ENCODE measurements around the gene CDC20B.

The CDC20B gene

DNA sequence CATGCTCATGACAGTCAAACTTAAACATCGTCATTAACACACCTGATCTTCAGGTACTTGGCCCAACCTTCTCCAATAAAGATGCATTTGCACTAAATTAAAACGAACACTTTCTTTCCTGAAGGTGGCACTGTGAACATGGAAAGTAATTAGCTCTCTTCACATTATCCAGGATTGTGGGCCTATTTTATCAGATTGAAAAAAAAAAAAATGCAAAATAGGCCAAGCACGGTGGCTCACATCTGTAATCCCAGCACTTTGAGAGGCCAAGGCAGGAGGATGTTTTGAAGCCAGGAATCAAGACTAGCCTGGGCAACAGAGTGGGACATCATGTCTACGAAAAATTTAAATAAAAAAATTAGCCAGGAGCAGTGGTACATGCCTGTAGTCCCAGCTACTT is 14.4 kb upstream of the CDC20B start:
- Histone ChIP-seq H3K36me3 (ENCODE audit: insufficient read depth, low read length) (no peaks in the 10 kb centered on the region; the same call in 1 of the 2 replicates), H3F3A (ENCODE audit: insufficient read depth, low read length) (no peaks in the 10 kb centered on the region), H3K9me3 (ENCODE audit: low read length) (0 out of 2 replicates have a peak, but pooled peaks cover 2% of the 10 kb centered on the region), H4K20me1 (ENCODE audit: insufficient read depth, low read length) (no peaks in the 10 kb centered on the region), H3K79me2 (ENCODE audit: insufficient read depth, low read length) (no peaks in the 10 kb centered on the region), H3K9me2 (ENCODE audit: low read depth, low read length) (no peaks in the 10 kb centered on the region), H2AFZ (ENCODE audit: low read length) (no peak overlapping the region), H3K4me1 (ENCODE audit: insufficient read depth, low read length, severe bottlenecking) (no peaks in the 10 kb centered on the region), H3K4me3 (ENCODE audit: low read depth, low read length, poor library complexity, severe bottlenecking) (no peak overlapping the region), H3K9ac (ENCODE audit: low read length) (no peak overlapping the region), H3K4me2 (ENCODE audit: low read length) (no peak overlapping the region), H3K27ac (ENCODE audit: low read depth, low read length, poor library complexity, severe bottlenecking) (no peak overlapping the region), H3K27me3 (ENCODE audit: insufficient read depth, low read length) (peaks cover 9% of the 10 kb centered on the region)
- TF ChIP-seq, protein P1, sequence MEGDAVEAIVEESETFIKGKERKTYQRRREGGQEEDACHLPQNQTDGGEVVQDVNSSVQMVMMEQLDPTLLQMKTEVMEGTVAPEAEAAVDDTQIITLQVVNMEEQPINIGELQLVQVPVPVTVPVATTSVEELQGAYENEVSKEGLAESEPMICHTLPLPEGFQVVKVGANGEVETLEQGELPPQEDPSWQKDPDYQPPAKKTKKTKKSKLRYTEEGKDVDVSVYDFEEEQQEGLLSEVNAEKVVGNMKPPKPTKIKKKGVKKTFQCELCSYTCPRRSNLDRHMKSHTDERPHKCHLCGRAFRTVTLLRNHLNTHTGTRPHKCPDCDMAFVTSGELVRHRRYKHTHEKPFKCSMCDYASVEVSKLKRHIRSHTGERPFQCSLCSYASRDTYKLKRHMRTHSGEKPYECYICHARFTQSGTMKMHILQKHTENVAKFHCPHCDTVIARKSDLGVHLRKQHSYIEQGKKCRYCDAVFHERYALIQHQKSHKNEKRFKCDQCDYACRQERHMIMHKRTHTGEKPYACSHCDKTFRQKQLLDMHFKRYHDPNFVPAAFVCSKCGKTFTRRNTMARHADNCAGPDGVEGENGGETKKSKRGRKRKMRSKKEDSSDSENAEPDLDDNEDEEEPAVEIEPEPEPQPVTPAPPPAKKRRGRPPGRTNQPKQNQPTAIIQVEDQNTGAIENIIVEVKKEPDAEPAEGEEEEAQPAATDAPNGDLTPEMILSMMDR (IDR thresholded peaks at IDR 0.05; ENCODE audit: low read length): no peak
- TF ChIP-seq EZH2 (IDR thresholded peaks at IDR 0.05; ENCODE audit: borderline replicate concordance, low read length): no peak

DNA sequence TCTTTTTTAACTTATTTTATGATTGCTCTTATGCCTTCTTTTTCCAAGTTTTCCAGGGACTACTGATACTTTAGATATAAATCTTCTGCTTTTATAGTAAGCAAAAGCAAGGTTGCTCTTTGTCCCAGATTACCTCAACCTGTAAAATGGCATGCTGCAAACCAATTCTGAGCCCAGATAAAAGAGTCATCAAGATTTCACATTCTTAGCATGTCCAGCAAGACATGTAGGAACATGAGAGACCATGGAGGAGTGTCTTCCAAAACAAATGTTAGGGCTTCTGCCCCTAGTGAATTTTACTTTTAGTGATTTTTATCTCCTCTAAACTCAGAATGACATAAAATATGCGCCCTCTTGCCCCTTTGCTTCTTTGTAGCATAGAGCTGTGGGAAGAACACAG is 7.0 kb upstream of the CDC20B start:
- no peaks in the 10 kb centered on the region for H3F3A ChIP-seq (ENCODE audit: insufficient read depth, low read length)
- TF ChIP-seq, protein P1 (IDR thresholded peaks at IDR 0.05; ENCODE audit: low read length): no peak
- TF ChIP-seq EZH2 (IDR thresholded peaks at IDR 0.05; ENCODE audit: borderline replicate concordance, low read length): no peak
- no peak overlapping the region for H3K9ac ChIP-seq (ENCODE audit: low read length)
- H3K9me3 ChIP-seq (ENCODE audit: low read length): 0 out of 2 replicates have a peak, but pooled peaks cover under 1% of the 10 kb centered on the region
- no peaks in the 10 kb centered on the region for H3K9me2 ChIP-seq (ENCODE audit: low read depth, low read length)
- no peaks in the 10 kb centered on the region for H4K20me1 ChIP-seq (ENCODE audit: insufficient read depth, low read length)
- H2AFZ ChIP-seq (ENCODE audit: low read length): no peak overlapping the region
- no peaks in the 10 kb centered on the region for H3K79me2 ChIP-seq (ENCODE audit: insufficient read depth, low read length)
- H3K4me1 ChIP-seq (ENCODE audit: insufficient read depth, low read length, severe bottlenecking): peaks cover 15% of the 10 kb centered on the region
- H3K4me2 ChIP-seq (ENCODE audit: low read length): no peak overlapping the region
- no peaks in the 10 kb centered on the region; the same call in 1 of the 2 replicates for H3K36me3 ChIP-seq (ENCODE audit: insufficient read depth, low read length)
- H3K27me3 ChIP-seq (ENCODE audit: insufficient read depth, low read length): 0 out of 2 replicates have a peak, but pooled peaks cover 1% of the 10 kb centered on the region
- no peak overlapping the region for H3K27ac ChIP-seq (ENCODE audit: low read depth, low read length, poor library complexity, severe bottlenecking)
- no peak overlapping the region for H3K4me3 ChIP-seq (ENCODE audit: low read depth, low read length, poor library complexity, severe bottlenecking)

- H3F3A ChIP-seq (ENCODE audit: insufficient read depth, low read length): no peaks in the 10 kb centered on the region
- peak overlapping the region; percentile 49 for H3K4me3 ChIP-seq (ENCODE audit: low read depth, low read length, poor library complexity, severe bottlenecking)
- H3K9me2 ChIP-seq (ENCODE audit: low read depth, low read length): no peaks in the 10 kb centered on the region
- H3K9me3 ChIP-seq (ENCODE audit: low read length): no peaks in the 10 kb centered on the region
- no peak for TF ChIP-seq EZH2 (IDR thresholded peaks at IDR 0.05; ENCODE audit: borderline replicate concordance, low read length)
- TF ChIP-seq, protein P1 (IDR thresholded peaks at IDR 0.05; ENCODE audit: low read length): no peak
- no peak overlapping the region for H2AFZ ChIP-seq (ENCODE audit: low read length)
- H3K9ac ChIP-seq (ENCODE audit: low read length): no peak overlapping the region
- H3K4me1 ChIP-seq (ENCODE audit: insufficient read depth, low read length, severe bottlenecking): peaks cover 31% of the 10 kb centered on the region
- H3K36me3 ChIP-seq (ENCODE audit: insufficient read depth, low read length): no peaks in the 10 kb centered on the region
- H3K27ac ChIP-seq (ENCODE audit: low read depth, low read length, poor library complexity, severe bottlenecking): no peak overlapping the region
- peak overlapping the region; percentile 81; the same call in 1 of the 2 replicates for H3K4me2 ChIP-seq (ENCODE audit: low read length)
- H4K20me1 ChIP-seq (ENCODE audit: insufficient read depth, low read length): no peaks in the 10 kb centered on the region
- no peaks in the 10 kb centered on the region for H3K27me3 ChIP-seq (ENCODE audit: insufficient read depth, low read length)
- H3K79me2 ChIP-seq (ENCODE audit: insufficient read depth, low read length): no peaks in the 10 kb centered on the region
Measured at GRCh38 chr5:55177078-55177477, 4.1 kb upstream of the CDC20B start.

Measured in OCI-LY1 (cell line).